Choroid plexus epithelial cell (primary cell): ENCODE measurements around the gene RABGEF1.
"Not testable (repeated sequence)": the region's sequence is repeated elsewhere in the genome, so short reads cannot be mapped to it uniquely, and the experiment has no call there.

Source experiments
- DNase-seq: peaks from one replicate; pipeline ENCODE4 v3.0.0-alpha.2; 2010; ENCODE audit warnings: low read depth
- H3K4me3 ChIP-seq: 2 replicates; pipeline ENCODE4 v1.5.1; 2011; ENCODE audit warnings: low read depth, mild to moderate bottlenecking, control low read depth, low read length, moderate library complexity
- CTCF ChIP-seq: conservative IDR thresholded peaks from 2 replicates; pipeline ENCODE4 v1.5.1; 2011; ENCODE audit warnings: low read depth, mild to moderate bottlenecking, control low read depth, inconsistent platforms, low read length, moderate library complexity

The RABGEF1 gene

GRCh38 chr7:66839814-66840213, 99.3 kb downstream of the RABGEF1 start:
- DNase-seq, result no peak
- no peak overlapping the region for H3K4me3 ChIP-seq
- no peak for TF ChIP-seq CTCF

- TF ChIP-seq CTCF, result no peak
- no peak overlapping the region for H3K4me3 ChIP-seq
- no peak for DNase-seq
Measured at GRCh38 chr7:66840316-66840715, 99.8 kb downstream of the RABGEF1 start.

DNA sequence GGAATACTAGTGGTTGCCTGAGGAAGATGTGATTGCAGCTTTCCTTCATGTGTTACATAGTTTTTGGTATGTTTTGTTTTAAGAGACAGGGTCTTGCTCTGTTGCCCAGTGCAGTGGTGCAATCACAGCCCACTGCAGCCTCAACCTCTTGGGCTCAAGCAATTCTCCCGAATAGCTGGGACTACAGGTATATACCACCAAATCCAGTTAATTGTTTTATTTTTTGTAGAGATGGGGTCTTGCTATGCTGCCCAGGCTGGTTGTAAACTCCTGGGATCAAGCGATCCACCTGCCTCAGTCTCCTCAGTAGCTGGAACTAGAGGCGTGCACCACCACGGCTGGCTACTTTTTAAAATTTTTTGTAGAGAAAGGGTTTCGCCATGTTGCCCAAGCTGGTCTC, 101.4 kb downstream of the RABGEF1 start:
- no peak overlapping the region for H3K4me3 ChIP-seq
- no peak for DNase-seq
- TF ChIP-seq CTCF, result no peak

- not testable (repeated sequence) for DNase-seq, H3K4me3 ChIP-seq
Measured at GRCh38 chr7:66843492-66843891, 103.0 kb downstream of the RABGEF1 start.

DNA sequence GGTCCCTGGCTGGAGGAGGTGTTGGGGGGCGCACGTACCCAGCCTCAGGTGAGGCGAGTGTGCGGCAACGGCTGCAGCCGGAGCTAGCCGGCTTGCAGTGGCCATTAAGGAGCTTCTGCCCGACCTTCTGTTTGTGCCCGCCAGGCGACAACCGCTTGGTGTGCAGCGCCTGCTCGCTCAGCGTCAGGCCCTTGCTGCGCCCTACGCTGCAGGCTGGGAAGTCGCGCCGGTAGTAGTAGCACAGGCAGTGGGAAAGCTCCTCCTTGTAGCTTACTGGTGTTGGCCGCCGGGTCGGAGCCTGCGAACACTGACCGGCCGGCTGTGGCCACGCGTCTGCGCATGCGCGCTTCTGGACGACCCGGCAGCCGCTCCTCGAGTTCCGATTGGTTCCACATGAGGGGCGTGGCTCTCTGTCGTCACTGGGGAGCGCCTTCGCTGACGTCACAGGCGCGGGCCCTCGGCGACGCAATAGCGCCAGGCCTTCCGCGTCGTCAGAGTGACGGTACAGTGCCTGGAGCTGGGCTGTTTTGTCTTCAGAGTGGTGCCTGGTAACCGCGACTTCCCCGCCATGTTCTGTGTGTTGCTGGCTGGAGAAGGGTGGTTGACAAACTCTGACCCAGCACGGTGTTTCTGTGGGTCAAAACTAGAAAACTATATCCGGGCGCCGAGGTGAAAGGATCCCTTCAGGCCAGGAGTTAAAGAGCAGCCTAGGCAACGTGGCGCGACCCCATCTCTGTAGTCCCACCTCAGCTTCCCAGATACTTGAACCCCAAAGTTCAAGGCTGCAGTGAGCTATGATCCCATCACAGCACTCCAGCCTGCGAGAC, 104.2 kb downstream of the RABGEF1 start:
- DNase-seq, result peak; percentile 99
- H3K4me3 ChIP-seq, result peak overlapping the region; percentile 95
- peak; percentile 32 for TF ChIP-seq CTCF

GRCh38 chr7:66845379-66846095, 105.0 kb downstream of the RABGEF1 start:
- DNase-seq, result no peak
- peak overlapping the region; percentile 68 for H3K4me3 ChIP-seq
- no peak for TF ChIP-seq CTCF

DNA sequence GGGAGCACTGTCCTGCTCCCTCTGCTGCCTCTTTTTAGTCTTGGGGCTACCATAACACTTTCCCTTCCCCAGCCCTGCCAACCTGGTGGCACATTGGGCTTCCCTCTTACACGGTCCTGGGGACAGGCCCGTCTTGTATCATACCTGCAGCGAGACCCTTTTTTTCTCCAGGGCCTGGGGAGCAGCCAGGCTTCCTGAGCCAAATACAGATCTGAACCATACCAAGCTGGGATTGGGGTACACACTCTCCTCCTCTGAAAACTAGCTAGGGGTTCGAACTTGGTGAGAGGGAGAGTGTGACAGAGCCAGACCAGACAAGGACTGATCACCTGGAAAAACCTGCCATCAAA, 105.5 kb downstream of the RABGEF1 start:
- not testable (repeated sequence) for DNase-seq, H3K4me3 ChIP-seq

GRCh38 chr7:66847523-66847855, 107.0 kb downstream of the RABGEF1 start:
- not testable (repeated sequence) for DNase-seq, H3K4me3 ChIP-seq
